ENCODE results near the gene RIPK3. TPM values are rescaled to one million over a fixed set of nuclear protein-coding genes. Genes with fewer than 3 reads are reported as not detected.

RIPK3 gene
- total RNA-seq, 1 experiment from 2014 or later, result 0.35 TPM

GRCh38 chr14:24351517-24351916 is 11.7 kb upstream of the RIPK3 start:
- no peaks in the 10 kb centered on the region; the same call in 1 of the 2 replicates for H3K27me3 ChIP-seq (ENCODE audit: insufficient read depth, low read length)
- H2AK5ac ChIP-seq (ENCODE audit: insufficient read length, low read length), result no peak overlapping the region
- no peak overlapping the region for H2BK5ac ChIP-seq (ENCODE audit: insufficient read length, low read length)
- Mint-ChIP-seq H3K27me3 (ENCODE audit: low read depth) (peaks cover 75% of the 10 kb centered on the region), H3K36me3 (ENCODE audit: insufficient read depth in 1 of 3, low read depth in 3 of 3) (no peaks in the 10 kb centered on the region), H3K4me3 (no peak overlapping the region), H3K27ac (no peak overlapping the region; a peak in 1 of 7 replicates), H3K4me1 (no peaks in the 10 kb centered on the region; a peak in 1 of 4 replicates), H3K9me3 (no peaks in the 10 kb centered on the region; a peak in 1 of 5 replicates)
- H4K91ac ChIP-seq (ENCODE audit: insufficient read length, low read depth, low read length), result no peak overlapping the region
- H2BK120ac ChIP-seq (ENCODE audit: low read depth, low read length, poor library complexity, severe bottlenecking), result no peak overlapping the region
- H2BK12ac ChIP-seq (ENCODE audit: insufficient read length, low read depth, low read length), result no peak overlapping the region
- H4K5ac ChIP-seq (ENCODE audit: insufficient read length, low read depth, low read length), result no peak overlapping the region
- no peak overlapping the region for H4K8ac ChIP-seq (replicated peaks; ENCODE audit: insufficient read length, low read depth, low read length)
- no peak for DNase-seq
- H3K4me1 ChIP-seq (ENCODE audit: insufficient read depth, low read length), result no peaks in the 10 kb centered on the region
- no peak overlapping the region for H3K4ac ChIP-seq (ENCODE audit: low read depth, low read length)
- H3K23me2 ChIP-seq (ENCODE audit: insufficient read length, low read depth, low read length, poor library complexity, severe bottlenecking), result no peaks in the 10 kb centered on the region
- no peak overlapping the region for H3T11ph ChIP-seq (ENCODE audit: low read length)
- no peak overlapping the region for H3K9ac ChIP-seq (ENCODE audit: extremely low read depth, insufficient read length, low read length)
- H3K79me2 ChIP-seq (ENCODE audit: insufficient read depth, low read length), result no peaks in the 10 kb centered on the region
- H3K4me2 ChIP-seq (ENCODE audit: insufficient read depth, insufficient read length, low read length), result no peak overlapping the region
- H3K79me1 ChIP-seq (ENCODE audit: insufficient read depth, low read depth, low read length, poor library complexity, severe bottlenecking), result no peaks in the 10 kb centered on the region
- H3K14ac ChIP-seq (ENCODE audit: insufficient read depth, low read length), result no peak overlapping the region
- H2AFZ ChIP-seq (ENCODE audit: low read length), result no peak overlapping the region
- H4K20me1 ChIP-seq (ENCODE audit: control insufficient read depth, insufficient read depth, insufficient read length), result no peaks in the 10 kb centered on the region
- no peak overlapping the region for H2BK20ac ChIP-seq (ENCODE audit: low read depth, low read length, poor library complexity, severe bottlenecking)
- TF ChIP-seq CTCF (conservative IDR thresholded peaks at IDR 0.05), result peak; percentile 32; the same call in 2 of the 3 replicates
- H3K18ac ChIP-seq (ENCODE audit: insufficient read length, low read depth, low read length), result no peak overlapping the region
- H3K9me3 ChIP-seq (ENCODE audit: control insufficient read depth, low read depth, low read length), result no peaks in the 10 kb centered on the region
- WGBS (ENCODE audit: extremely low coverage, insufficient read length, low lambda C conversion rate), result no CpG with 5 or more reads among the region's 4 CpGs
- H3K27ac ChIP-seq (ENCODE audit: insufficient read length, low read depth, low read length), result no peak overlapping the region
- no peak overlapping the region for H2BK15ac ChIP-seq (ENCODE audit: low read depth, low read length)
- H3K23ac ChIP-seq (ENCODE audit: insufficient read length, low read depth, low read length), result no peak overlapping the region
- no peak overlapping the region for H3K56ac ChIP-seq (ENCODE audit: insufficient read length, low read depth, low read length)
